Left lung (tissue), 10 donors: ENCODE measurements around the gene FTCD. TPM values are rescaled to one million over a fixed set of nuclear protein-coding genes. Genes with fewer than 3 reads are reported as not detected.

Experiments
- ATAC-seq: fragments of 200-7000 bp; cut with Tn5 transposase; one replicate; pipeline ENCODE4 v1.9.1; 2020; ENCODE audit warnings: moderate library complexity
- DNase-seq, 4 donors: peaks; one replicate each; pipeline ENCODE4 v3.0.0-alpha.2; 2013 to 2020
- H3K27ac ChIP-seq, 2 donors: fragments of 200-600 bp; sonication (generic) in 1 of 2; one replicate each; pipeline versions ENCODE4 v1.5.0 to v1.8.0; 2020 to 2021
- H3K27me3 ChIP-seq, 2 donors: fragments of 200-600 bp; sonication (generic) in 1 of 2; one replicate each; pipeline versions ENCODE4 v1.5.0 to v1.8.0; 2020 to 2021
- H3K36me3 ChIP-seq, 2 donors: fragments of 200-600 bp; sonication (generic) in 1 of 2; one replicate each; pipeline versions ENCODE4 v1.5.0 to v1.8.0; 2020 to 2021
- H3K4me1 ChIP-seq, 2 donors: fragments of 200-600 bp; one replicate each; pipeline ENCODE4 v1.8.0; 2021
- H3K4me3 ChIP-seq, 2 donors: fragments of 200-600 bp; sonication (generic) in 1 of 2; one replicate each; pipeline versions ENCODE4 v1.5.0 to v1.8.0; 2020 to 2021; ENCODE audit warnings: mild to moderate bottlenecking in 1 of 2
- H3K9me3 ChIP-seq, 2 donors: fragments of 200-600 bp; sonication (generic) in 1 of 2; one replicate each; pipeline versions ENCODE4 v1.5.0 to v1.8.0; 2020 to 2021
- CTCF ChIP-seq, 2 donors: fragments of 200-600 bp; sonication (generic) in 1 of 2; IDR thresholded peaks; one replicate each; pipeline versions ENCODE4 v1.5.0 to v1.8.0; 2021; ENCODE audit warnings: antibody characterized with exemption in 2 of 2
- intact Hi-C, 2 donors: fragments of 100-400 bp; cut with DNase I; formaldehyde crosslinking; loops; one replicate each; pipeline versions ENCODE4 v1.11.2 to v1.14.2; 2022
- polyA plus RNA-seq, 6 donors: library from polyadenylated mRNA; unstranded; fragments of 120-200 nt; gene quantifications; one replicate each; pipeline ENCODE4 v1.2.1, GENCODE V29; 2013; ENCODE audit not compliant: insufficient read length in 6 of 6
- total RNA-seq, 2 donors: library from RNA; stranded (reverse); fragmentation: NEBNext Ultra II Directional; extraction: Animal tissue kit (Norgen Biotek cat#: 25700); gene quantifications; one replicate each; pipeline ENCODE4 v1.2.1, GENCODE V29; 2021
- donor health status: DM: no; HTN: yes; CAD: no.
- donor health status: DM: no; HTN: no; CAD: no.

FTCD gene
- total and polyA plus RNA-seq, 8 donors, result 0.29 to 2.4 (median 1.6) TPM

DNA sequence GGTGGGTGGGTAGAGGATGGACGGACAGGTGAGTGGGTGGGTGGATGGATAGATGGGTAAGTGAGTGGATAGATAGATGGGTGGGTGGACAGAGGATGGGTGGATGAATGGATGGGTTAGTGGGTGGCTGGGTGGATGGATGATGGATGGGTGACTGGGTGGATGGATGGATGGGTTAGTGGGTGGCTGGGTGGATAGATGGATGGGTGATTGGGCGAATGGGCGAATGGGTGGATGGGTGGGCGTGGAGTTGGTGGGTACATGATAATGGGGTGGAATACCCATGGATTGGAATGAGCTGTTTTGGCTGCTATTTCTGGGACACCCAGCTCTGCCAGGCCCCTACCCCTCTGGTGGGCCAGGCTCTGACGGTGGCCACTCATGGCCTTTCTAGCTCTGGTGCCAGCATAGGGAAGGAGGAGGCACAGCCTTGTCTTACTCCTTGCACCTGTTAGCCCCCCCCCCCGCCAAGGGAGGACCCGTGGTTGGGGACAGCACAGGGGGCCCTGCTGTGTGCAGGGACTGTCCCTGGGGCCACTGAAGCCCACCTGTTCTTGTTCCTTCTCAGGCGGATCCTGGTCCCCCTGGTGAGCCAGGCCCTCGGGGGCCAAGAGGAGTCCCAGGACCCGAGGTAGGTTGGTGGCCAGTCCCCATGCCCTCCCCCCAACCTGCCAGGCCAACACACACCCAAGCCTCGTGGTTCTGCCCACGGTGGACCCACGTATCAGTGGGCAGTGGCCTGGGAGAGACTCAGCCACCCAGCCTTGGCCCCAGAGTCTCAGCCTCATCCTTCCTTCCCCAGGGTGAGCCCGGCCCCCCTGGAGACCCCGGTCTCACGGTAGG, 31.1 kb downstream of the FTCD start:
- no peak overlapping the region for H3K27ac ChIP-seq
- H3K9me3 ChIP-seq, result no peaks in the 10 kb centered on the region
- no peaks in the 10 kb centered on the region for H3K27me3 ChIP-seq
- intact Hi-C loops, result no loop called here
- ATAC-seq (no peak), DNase-seq (peak in 2 of 4 donors; percentile 19 to 64)
- no peak for TF ChIP-seq CTCF (IDR thresholded peaks at IDR 0.05)
- H3K4me1 ChIP-seq, result no peaks in the 10 kb centered on the region
- H3K4me3 ChIP-seq, result no peak overlapping the region
- peaks cover 0 to 56% of the 10 kb centered on the region in 2 donors for H3K36me3 ChIP-seq

DNA sequence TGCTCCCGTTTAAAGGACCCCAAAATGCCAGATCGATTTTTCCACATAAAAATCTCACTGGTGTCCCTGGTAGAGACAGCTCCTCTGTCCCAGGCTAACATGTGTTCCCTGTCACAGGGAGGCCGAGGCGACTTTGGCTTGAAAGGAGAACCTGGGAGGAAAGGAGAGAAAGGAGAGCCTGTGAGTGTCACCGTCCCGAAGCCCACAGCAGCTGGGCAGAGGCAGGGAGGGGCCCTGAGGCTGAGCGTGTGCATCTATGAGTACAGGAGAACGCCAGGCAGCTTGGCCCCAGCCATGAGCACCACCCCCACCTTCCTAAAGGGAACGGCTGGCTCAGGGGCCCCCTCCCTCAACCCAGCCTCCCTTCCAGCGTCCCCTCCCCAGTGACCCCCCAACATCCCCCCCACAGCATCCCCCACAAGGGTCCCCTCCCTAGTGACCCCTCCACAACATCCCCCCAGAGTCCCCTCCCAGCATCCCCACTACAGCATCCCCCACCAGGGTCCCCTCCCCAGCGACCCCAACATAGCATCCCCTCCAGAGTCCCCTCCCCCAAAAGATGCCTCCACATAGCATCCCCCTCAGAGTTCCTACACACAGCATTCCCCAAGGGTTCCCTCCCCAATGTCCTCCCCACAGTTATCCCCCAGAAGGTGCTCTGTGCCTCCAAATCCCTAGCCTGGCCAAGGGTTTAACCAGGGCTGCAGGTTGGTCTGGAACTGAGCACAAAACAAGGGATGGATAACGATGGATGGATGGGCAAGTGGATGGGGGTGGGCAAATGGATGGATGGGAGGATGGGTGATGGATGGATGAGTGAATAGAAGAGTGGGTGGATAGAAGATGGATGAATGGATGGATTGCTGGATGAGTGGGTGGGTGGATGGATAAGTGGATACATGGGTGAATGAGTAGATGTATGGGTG, 32.4 kb downstream of the FTCD start:
- Histone ChIP-seq H3K36me3 (peaks cover 0 to 64% of the 10 kb centered on the region in 2 donors), H3K27ac (no peak overlapping the region), H3K9me3 (no peaks in the 10 kb centered on the region), H3K4me3 (no peak overlapping the region), H3K27me3 (no peaks in the 10 kb centered on the region), H3K4me1 (no peaks in the 10 kb centered on the region)
- DNase-seq, result peak in 2 of 4 donors; percentile 18 to 34
- ATAC-seq, result no peak
- intact Hi-C loops, result no loop called here
- no peak for TF ChIP-seq CTCF (IDR thresholded peaks at IDR 0.05)

- Histone ChIP-seq H3K36me3 (peaks cover 0 to 67% of the 10 kb centered on the region in 2 donors), H3K27ac (no peak overlapping the region), H3K9me3 (no peaks in the 10 kb centered on the region), H3K4me3 (no peak overlapping the region), H3K27me3 (no peaks in the 10 kb centered on the region), H3K4me1 (no peaks in the 10 kb centered on the region)
- no peak for ATAC-seq
- intact Hi-C loops, result no loop called here
- DNase-seq, result peak in 2 of 4 donors; percentile 23 to 62
- no peak for TF ChIP-seq CTCF (IDR thresholded peaks at IDR 0.05)
Measured at GRCh38 chr21:46122237-46122671, 33.1 kb downstream of the FTCD start.

DNA sequence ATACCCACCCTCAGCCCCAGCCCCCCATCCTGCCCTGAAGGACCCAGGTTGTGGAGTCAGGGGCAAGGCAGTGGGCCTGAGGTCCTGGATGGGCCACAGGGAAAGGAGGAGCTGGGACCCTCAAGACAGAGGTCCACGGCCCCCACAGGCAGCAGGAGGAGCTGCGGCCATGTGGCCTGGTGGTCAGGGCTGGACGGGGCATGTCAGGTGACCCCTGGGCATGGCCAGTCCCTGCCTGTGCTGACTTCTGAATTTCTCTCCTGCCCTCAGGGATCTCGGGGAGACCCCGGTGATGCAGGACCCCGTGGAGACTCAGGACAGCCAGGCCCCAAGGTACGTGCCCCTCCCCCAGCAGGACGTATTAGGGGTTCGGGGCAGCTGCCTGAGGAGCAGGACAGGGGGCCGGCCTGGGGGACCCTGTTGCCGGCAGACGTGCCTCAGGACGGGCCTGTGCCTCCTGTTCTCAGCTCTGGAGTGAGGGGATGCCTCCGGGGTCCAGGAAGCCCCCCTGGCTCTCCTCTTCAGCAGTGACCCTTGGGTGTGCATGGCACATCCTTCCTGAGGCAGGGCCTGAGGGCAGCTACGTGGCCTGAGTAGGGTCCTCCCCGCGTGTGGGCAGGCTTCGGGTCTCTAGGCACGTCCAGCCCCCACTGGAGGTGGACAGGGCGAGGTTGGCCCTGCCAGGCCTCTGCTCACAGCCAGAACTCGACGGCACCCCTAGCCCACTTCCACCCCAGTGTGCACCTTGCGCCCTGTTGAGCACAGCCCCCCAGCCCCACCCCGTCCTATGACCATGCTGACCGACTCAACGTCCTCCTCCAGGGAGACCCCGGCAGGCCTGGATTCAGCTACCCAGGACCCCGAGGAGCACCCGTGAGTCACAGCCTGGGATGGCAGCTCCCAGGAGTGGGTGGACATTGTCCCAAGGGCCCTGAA, 33.8 kb downstream of the FTCD start:
- Histone ChIP-seq H3K9me3 (no peaks in the 10 kb centered on the region), H3K4me1 (no peaks in the 10 kb centered on the region), H3K36me3 (peaks cover 0 to 66% of the 10 kb centered on the region in 2 donors), H3K4me3 (no peak overlapping the region), H3K27me3 (no peaks in the 10 kb centered on the region), H3K27ac (no peak overlapping the region)
- ATAC-seq (no peak), DNase-seq (peak in 2 of 4 donors; percentile 27 to 66)
- TF ChIP-seq CTCF (IDR thresholded peaks at IDR 0.05), result no peak
- intact Hi-C loops, result no loop called here
